Measurements from ENCODE around the gene STON1.

STON1 gene

GRCh38 chr2:48587961-48588360, 58.0 kb downstream of the STON1 start:
- no peaks in the 10 kb centered on the region for H3K9me3 ChIP-seq (replicated peaks; ENCODE audit: insufficient read depth, low read length)
- H3F3A ChIP-seq (ENCODE audit: insufficient read depth, low read length), result no peaks in the 10 kb centered on the region
- H3K27me3 ChIP-seq (replicated peaks; ENCODE audit: insufficient read depth, low read length), result no peaks in the 10 kb centered on the region
- H3K36me3 ChIP-seq (replicated peaks; ENCODE audit: insufficient read depth, low read length), result no peaks in the 10 kb centered on the region
- H3K27ac ChIP-seq (ENCODE audit: low read length), result no peak overlapping the region
- no peaks in the 10 kb centered on the region for H3K79me2 ChIP-seq (ENCODE audit: low read length)
- no peak overlapping the region for H2AFZ ChIP-seq (ENCODE audit: low read length)
- TF ChIP-seq EZH2phosphoT487 (IDR thresholded peaks at IDR 0.05; ENCODE audit: low read length) (no peak), EZH2 (optimal IDR thresholded peaks at IDR 0.05; ENCODE audit: low read depth, low read length) (no peak)
- TF ChIP-seq, protein P1, sequence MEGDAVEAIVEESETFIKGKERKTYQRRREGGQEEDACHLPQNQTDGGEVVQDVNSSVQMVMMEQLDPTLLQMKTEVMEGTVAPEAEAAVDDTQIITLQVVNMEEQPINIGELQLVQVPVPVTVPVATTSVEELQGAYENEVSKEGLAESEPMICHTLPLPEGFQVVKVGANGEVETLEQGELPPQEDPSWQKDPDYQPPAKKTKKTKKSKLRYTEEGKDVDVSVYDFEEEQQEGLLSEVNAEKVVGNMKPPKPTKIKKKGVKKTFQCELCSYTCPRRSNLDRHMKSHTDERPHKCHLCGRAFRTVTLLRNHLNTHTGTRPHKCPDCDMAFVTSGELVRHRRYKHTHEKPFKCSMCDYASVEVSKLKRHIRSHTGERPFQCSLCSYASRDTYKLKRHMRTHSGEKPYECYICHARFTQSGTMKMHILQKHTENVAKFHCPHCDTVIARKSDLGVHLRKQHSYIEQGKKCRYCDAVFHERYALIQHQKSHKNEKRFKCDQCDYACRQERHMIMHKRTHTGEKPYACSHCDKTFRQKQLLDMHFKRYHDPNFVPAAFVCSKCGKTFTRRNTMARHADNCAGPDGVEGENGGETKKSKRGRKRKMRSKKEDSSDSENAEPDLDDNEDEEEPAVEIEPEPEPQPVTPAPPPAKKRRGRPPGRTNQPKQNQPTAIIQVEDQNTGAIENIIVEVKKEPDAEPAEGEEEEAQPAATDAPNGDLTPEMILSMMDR (IDR thresholded peaks at IDR 0.05; ENCODE audit: low read length), result no peak
- H4K20me1 ChIP-seq (ENCODE audit: insufficient read depth, low read length), result no peaks in the 10 kb centered on the region
- no peaks in the 10 kb centered on the region for H3K4me1 ChIP-seq (ENCODE audit: low read length)
- no peaks in the 10 kb centered on the region for H3K9me2 ChIP-seq (replicated peaks; ENCODE audit: insufficient read depth, low read length)
- no peak overlapping the region for H3K9ac ChIP-seq (ENCODE audit: low read length)
- DNase-seq, result no peak
- H3K4me2 ChIP-seq (ENCODE audit: low read depth, low read length), result no peak overlapping the region
- no peak overlapping the region for H3K4me3 ChIP-seq (ENCODE audit: low read length)

DNA sequence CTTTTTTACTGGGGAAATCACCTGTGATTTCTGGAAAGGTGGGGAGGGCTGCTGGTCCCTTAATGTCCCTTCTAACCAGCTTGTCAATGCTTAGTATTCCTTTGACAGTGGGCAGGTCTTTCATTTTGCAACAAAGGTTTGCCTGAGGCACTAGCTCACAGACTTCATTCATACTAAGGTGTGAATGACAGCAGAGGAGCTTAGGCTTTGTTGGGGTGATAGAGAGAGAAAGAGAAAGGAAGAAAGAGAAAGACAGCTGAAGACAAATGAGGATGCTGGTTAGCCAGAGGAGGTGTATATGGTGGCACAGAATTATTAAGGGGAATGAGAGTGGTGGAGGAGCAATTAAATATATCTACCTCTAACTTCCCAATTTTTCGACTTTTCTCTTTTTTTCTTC, 58.8 kb downstream of the STON1 start:
- TF ChIP-seq, protein P1 (IDR thresholded peaks at IDR 0.05; ENCODE audit: low read length), result no peak
- TF ChIP-seq EZH2phosphoT487 (IDR thresholded peaks at IDR 0.05; ENCODE audit: low read length), result no peak
- TF ChIP-seq EZH2 (optimal IDR thresholded peaks at IDR 0.05; ENCODE audit: low read depth, low read length), result no peak
- Histone ChIP-seq H3F3A (ENCODE audit: insufficient read depth, low read length) (no peaks in the 10 kb centered on the region), H3K27me3 (replicated peaks; ENCODE audit: insufficient read depth, low read length) (no peaks in the 10 kb centered on the region), H3K27ac (ENCODE audit: low read length) (no peak overlapping the region), H2AFZ (ENCODE audit: low read length) (0 out of 2 replicates have a peak overlapping the region, but pooled peaks have one; percentile 15), H4K20me1 (ENCODE audit: insufficient read depth, low read length) (no peaks in the 10 kb centered on the region), H3K4me2 (ENCODE audit: low read depth, low read length) (no peak overlapping the region), H3K4me1 (ENCODE audit: low read length) (no peaks in the 10 kb centered on the region), H3K4me3 (ENCODE audit: low read length) (no peak overlapping the region), H3K79me2 (ENCODE audit: low read length) (no peaks in the 10 kb centered on the region), H3K36me3 (replicated peaks; ENCODE audit: insufficient read depth, low read length) (no peaks in the 10 kb centered on the region), H3K9me3 (replicated peaks; ENCODE audit: insufficient read depth, low read length) (no peaks in the 10 kb centered on the region), H3K9me2 (replicated peaks; ENCODE audit: insufficient read depth, low read length) (no peaks in the 10 kb centered on the region), H3K9ac (ENCODE audit: low read length) (no peak overlapping the region)
- no peak for DNase-seq

- DNase-seq, result no peak
Observed at GRCh38 chr2:48589170-48589767, 59.3 kb downstream of the STON1 start.

More at GRCh38 chr2:48589170-48589767, 59.3 kb downstream of the STON1 start:
- H4K20me1 ChIP-seq (ENCODE audit: insufficient read depth, low read length), result no peaks in the 10 kb centered on the region
- H3K4me3 ChIP-seq (ENCODE audit: low read length), result no peak overlapping the region
- H3K36me3 ChIP-seq (replicated peaks; ENCODE audit: insufficient read depth, low read length), result no peaks in the 10 kb centered on the region
- no peaks in the 10 kb centered on the region for H3K79me2 ChIP-seq (ENCODE audit: low read length)
- no peak overlapping the region for H3K4me2 ChIP-seq (ENCODE audit: low read depth, low read length)
- no peak overlapping the region for H3K27ac ChIP-seq (ENCODE audit: low read length)
- no peaks in the 10 kb centered on the region for H3K9me2 ChIP-seq (replicated peaks; ENCODE audit: insufficient read depth, low read length)
- H3K4me1 ChIP-seq (ENCODE audit: low read length), result no peaks in the 10 kb centered on the region
- no peaks in the 10 kb centered on the region for H3K27me3 ChIP-seq (replicated peaks; ENCODE audit: insufficient read depth, low read length)
- H2AFZ ChIP-seq (ENCODE audit: low read length), result 0 out of 2 replicates have a peak overlapping the region, but pooled peaks have one; percentile 15
- H3K9ac ChIP-seq (ENCODE audit: low read length), result no peak overlapping the region
- no peaks in the 10 kb centered on the region for H3K9me3 ChIP-seq (replicated peaks; ENCODE audit: insufficient read depth, low read length)
- no peaks in the 10 kb centered on the region for H3F3A ChIP-seq (ENCODE audit: insufficient read depth, low read length)
- TF ChIP-seq, protein P1 (IDR thresholded peaks at IDR 0.05; ENCODE audit: low read length), result peak; percentile 61
- TF ChIP-seq EZH2phosphoT487 (IDR thresholded peaks at IDR 0.05; ENCODE audit: low read length), result no peak

Measured in MM.1S (cell line).